Subcutaneous adipose tissue (tissue), 4 donors: Measurements from ENCODE around the gene ERC2. TPM values are rescaled to one million over a fixed set of nuclear protein-coding genes. Genes with fewer than 3 reads are reported as not detected.

ENCODE experiments used
- CTCF ChIP-seq: fragments of 450-650 bp; IDR thresholded peaks from one replicate; pipeline ENCODE4 v1.5.1; 2016; ENCODE audit warnings: low read depth, mild to moderate bottlenecking, control low read depth, antibody characterized with exemption, moderate library complexity
- total RNA-seq, 4 donors: library from RNA; depleted of rRNA; stranded (reverse); fragments of >200 nt; gene quantifications; one replicate each; pipeline ENCODE4 v1.1.0, GENCODE V29; 2016

The ERC2 gene
- total RNA-seq, 4 donors from 2014 or later = 1.1 TPM; not detected in 3

GRCh38 chr3:55527361-55527760 is 940.9 kb downstream of the ERC2 start:
- TF ChIP-seq CTCF = no peak

- no peak for TF ChIP-seq CTCF
Measured at GRCh38 chr3:55526332-55527030, 941.8 kb downstream of the ERC2 start.

- TF ChIP-seq CTCF = no peak
Measured at GRCh38 chr3:55525436-55525835, 942.8 kb downstream of the ERC2 start.

- no peak for TF ChIP-seq CTCF
Measured at GRCh38 chr3:55524565-55525244, 943.6 kb downstream of the ERC2 start.

GRCh38 chr3:55523471-55523870 is 944.8 kb downstream of the ERC2 start:
- TF ChIP-seq CTCF = no peak

- no peak for TF ChIP-seq CTCF
Measured at GRCh38 chr3:55521738-55522421, 946.4 kb downstream of the ERC2 start.

GRCh38 chr3:55521064-55521737 is 947.1 kb downstream of the ERC2 start:
- no peak for TF ChIP-seq CTCF
